Limb (tissue), 2 donors: ENCODE measurements around the gene GALNT1.

ENCODE experiments used
- DNase-seq, 2 donors: peaks; one replicate each; pipeline ENCODE4 v3.0.0-alpha.2; 2016; ENCODE audit errors: extremely low spot score in 2 of 2

The GALNT1 gene

DNA sequence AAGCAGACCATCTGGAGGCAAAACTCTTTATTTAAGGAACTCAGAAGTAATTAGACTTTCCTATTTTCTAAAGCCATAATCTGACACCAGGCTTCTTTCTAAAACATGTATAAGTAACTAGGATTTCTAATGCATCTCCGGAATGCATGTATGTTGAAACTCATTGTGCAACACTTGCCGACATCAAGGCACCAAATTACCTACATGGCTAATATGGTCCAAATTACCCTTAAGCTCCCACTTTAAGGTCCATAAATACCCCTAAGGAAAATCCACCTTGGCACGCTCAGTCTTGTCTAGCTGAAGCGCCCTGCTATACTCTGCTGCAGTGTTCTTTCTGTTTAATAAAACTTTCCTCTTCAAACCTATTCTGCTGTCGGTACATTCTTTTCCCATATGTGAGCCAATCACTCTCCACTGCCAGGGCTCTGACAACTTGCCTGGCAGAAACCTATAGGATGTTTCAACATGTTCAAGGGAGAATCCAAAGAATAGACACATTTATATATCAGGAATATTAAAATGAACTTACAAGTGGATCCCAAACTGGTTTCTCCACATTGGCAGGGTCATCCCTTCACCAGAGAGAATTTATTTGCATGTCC lies 171.9 kb downstream of the GALNT1 start:
- no peak for DNase-seq

DNA sequence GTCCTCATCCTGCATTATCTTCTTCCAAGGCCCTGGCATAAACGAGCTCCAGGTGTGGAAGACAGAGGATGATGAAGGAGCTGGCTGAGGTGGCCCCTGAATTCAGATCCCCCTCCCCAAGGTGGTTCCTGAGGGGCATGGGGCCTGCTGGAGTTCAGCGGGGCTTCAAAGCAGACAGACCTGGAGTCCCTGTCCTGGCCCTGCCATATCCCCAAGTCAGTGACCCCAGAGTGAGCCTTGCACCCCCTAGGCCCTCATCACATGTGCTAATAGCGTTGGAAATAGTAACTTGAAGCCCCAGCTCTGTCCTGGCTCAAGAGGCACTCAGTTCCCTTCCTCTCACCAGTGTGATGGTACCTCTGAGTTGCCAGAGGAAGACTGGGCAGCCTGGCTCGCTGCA lies 172.9 kb downstream of the GALNT1 start:
- no peak for DNase-seq

GRCh38 chr18:35755369-35755768 lies 173.8 kb downstream of the GALNT1 start:
- no peak for DNase-seq

- DNase-seq = peak in 1 of 2 donors; percentile 74
Measured at GRCh38 chr18:35756506-35757117, 175.1 kb downstream of the GALNT1 start.
